ENCODE data around the gene MEX3C.

Gene MEX3C

GRCh38 chr18:51192696-51193095 is 4.8 kb downstream of the MEX3C start:
- no peak for ATAC-seq
- no peak for TF ChIP-seq BACH2 (CRISPR knock-in tag; IDR thresholded peaks at IDR 0.05; ENCODE audit: borderline replicate concordance)
- no peak for TF ChIP-seq CSDC2 (CRISPR knock-in tag; IDR thresholded peaks at IDR 0.05)
- TF ChIP-seq ISL1 (CRISPR knock-in tag; IDR thresholded peaks at IDR 0.05) = no peak

- no peak for ATAC-seq
- TF ChIP-seq OSR1 (CRISPR knock-in tag; IDR thresholded peaks at IDR 0.05) = no peak
- TF ChIP-seq ISL1 (CRISPR knock-in tag; IDR thresholded peaks at IDR 0.05) = no peak
- TF ChIP-seq RARB (CRISPR knock-in tag; IDR thresholded peaks at IDR 0.05) = no peak
- no peak for TF ChIP-seq GLIS3 (CRISPR knock-in tag; IDR thresholded peaks at IDR 0.05)
- TF ChIP-seq PPARA (CRISPR knock-in tag; IDR thresholded peaks at IDR 0.05; ENCODE audit: borderline replicate concordance) = no peak
- no peak for TF ChIP-seq CSRNP3 (CRISPR knock-in tag; IDR thresholded peaks at IDR 0.05)
- no peak for TF ChIP-seq ZFP3 (CRISPR knock-in tag; IDR thresholded peaks at IDR 0.05)
- TF ChIP-seq ESRRG (CRISPR knock-in tag; IDR thresholded peaks at IDR 0.05) = no peak
- no peak for TF ChIP-seq SNAI2 (CRISPR knock-in tag; IDR thresholded peaks at IDR 0.05)
- TF ChIP-seq ARNTL (CRISPR knock-in tag; IDR thresholded peaks at IDR 0.05; ENCODE audit: borderline replicate concordance, low read depth) = no peak
- no peak for TF ChIP-seq ZC3H10 (CRISPR knock-in tag; IDR thresholded peaks at IDR 0.05)
- TF ChIP-seq POU6F1 (CRISPR knock-in tag; IDR thresholded peaks at IDR 0.05; ENCODE audit: borderline replicate concordance, low read depth) = no peak
- no peak for TF ChIP-seq TOX (CRISPR knock-in tag; IDR thresholded peaks at IDR 0.05; ENCODE audit: borderline replicate concordance)
- TF ChIP-seq CREB5 (CRISPR knock-in tag; IDR thresholded peaks at IDR 0.05; ENCODE audit: low read depth) = no peak
- TF ChIP-seq CSDC2 (CRISPR knock-in tag; IDR thresholded peaks at IDR 0.05) = no peak
- TF ChIP-seq BACH2 (CRISPR knock-in tag; IDR thresholded peaks at IDR 0.05; ENCODE audit: borderline replicate concordance) = no peak
- TF ChIP-seq ZNF565 (CRISPR knock-in tag; conservative IDR thresholded peaks at IDR 0.05; ENCODE audit: low read depth) = no peak
- no peak for TF ChIP-seq ZNF70 (CRISPR knock-in tag; IDR thresholded peaks at IDR 0.05)
- no peak for TF ChIP-seq TSHZ2 (CRISPR knock-in tag; IDR thresholded peaks at IDR 0.05)
- TF ChIP-seq TCF4 (CRISPR knock-in tag; IDR thresholded peaks at IDR 0.05; ENCODE audit: borderline replicate concordance) = no peak
Observed at GRCh38 chr18:51192026-51192425, 5.5 kb downstream of the MEX3C start.

GRCh38 chr18:51191128-51191717 is 6.3 kb downstream of the MEX3C start:
- no peak for ATAC-seq
- TF ChIP-seq RARB (CRISPR knock-in tag; IDR thresholded peaks at IDR 0.05) (no peak), CREB5 (CRISPR knock-in tag; IDR thresholded peaks at IDR 0.05; ENCODE audit: low read depth) (no peak), OSR1 (CRISPR knock-in tag; IDR thresholded peaks at IDR 0.05) (no peak), TSHZ2 (CRISPR knock-in tag; IDR thresholded peaks at IDR 0.05) (no peak), CSDC2 (CRISPR knock-in tag; IDR thresholded peaks at IDR 0.05) (no peak), GLIS3 (CRISPR knock-in tag; IDR thresholded peaks at IDR 0.05) (no peak), ISL1 (CRISPR knock-in tag; IDR thresholded peaks at IDR 0.05) (no peak), CSRNP3 (CRISPR knock-in tag; IDR thresholded peaks at IDR 0.05) (no peak), TCF4 (CRISPR knock-in tag; IDR thresholded peaks at IDR 0.05; ENCODE audit: borderline replicate concordance) (no peak), ZFP30 (CRISPR knock-in tag; IDR thresholded peaks at IDR 0.05) (no peak), TOX (CRISPR knock-in tag; IDR thresholded peaks at IDR 0.05; ENCODE audit: borderline replicate concordance) (no peak), ESRRG (CRISPR knock-in tag; IDR thresholded peaks at IDR 0.05) (no peak), POU6F1 (CRISPR knock-in tag; IDR thresholded peaks at IDR 0.05; ENCODE audit: borderline replicate concordance, low read depth) (no peak)

All from SK-N-SH treated with all-trans-retinoic acid at 6 μM for 48 hours (cell line).